K562 (cell line): ENCODE data around the gene F2RL2. TPM values are rescaled to one million over a fixed set of nuclear protein-coding genes. Genes with fewer than 3 reads are reported as not detected.

Experiments
- ATAC-seq: fragments of 200-7000 bp; cut with Tn5 transposase; 3 replicates; pipeline ENCODE4 v1.9.1; 2020; ENCODE audit warnings: moderate library complexity
- Bru-seq: library from RNA; stranded (reverse); fragments of 400-500 nt; gene quantifications from one replicate; lab custom pipeline; 2021; lab: Mats Ljungman, UMichigan
- BruChase-seq, 2 experiments: library from RNA; stranded (reverse); fragments of 400-500 nt; gene quantifications; one replicate each; lab custom pipeline; 2021; lab: Mats Ljungman, UMichigan
- BruUV-seq: library from RNA; stranded (reverse); fragments of 400-500 nt; replicated peaks from 2 replicates; lab custom pipeline; 2021; lab: Mats Ljungman, UMichigan
- CTCF ChIA-PET: fragments of 300-600 bp; formaldehyde crosslinking; extraction: SDS; loops from one replicate; lab custom pipeline; 2021; ENCODE audit warnings: low intra/inter-chr PET ratio; lab: Yijun Ruan, JAX
- POLR2A ChIA-PET: fragments of 300-600, 350-650 bp; sonication (Branson Sonifier 250); formaldehyde crosslinking; extraction: SDS; loops from one replicate; lab custom pipeline; 2021; ENCODE audit warnings: antibody characterized with exemption, inconsistent platforms; lab: Yijun Ruan, JAX
- DNase-seq, 4 experiments: peaks; one replicate each; pipeline versions ENCODE4 v3.0.0 to v3.0.0-alpha.2; 2011 to 2018; ENCODE audit warnings: low spot score in 3 of 4, mixed read lengths in 3 of 4; ENCODE audit errors: extremely low read depth in 1 of 4
- FAIRE-seq: peaks from 2 replicates; lab custom pipeline; 2011; peaks lifted over from hg19 to GRCh38; lab: Jason Lieb, UNC
- H2AFZ ChIP-seq: 2 replicates; pipeline ENCODE4 v1.6.0; 2011; ENCODE audit warnings: low read depth, low read length, control low read depth, inconsistent platforms
- H3K27ac ChIP-seq: fragments of 200-600 bp; 3 replicates; pipeline ENCODE4 v1.8.0; 2011; ENCODE audit warnings: low read depth, mild to moderate bottlenecking, control low read depth, inconsistent platforms, low read length, moderate library complexity, mixed read lengths; ENCODE audit errors: extremely low read depth
- H3K27me3 ChIP-seq, 2 experiments: fragments of 300-600 bp in 1 of 2; 2 replicates in 1 of 2; 3 replicates in 1 of 2; pipeline versions ENCODE4 v1.6.0 to v1.8.0; 2011; ENCODE audit warnings: inconsistent platforms in 2 of 2, low read length in 2 of 2, mild to moderate bottlenecking in 1 of 2, mixed read lengths in 1 of 2, moderate library complexity in 1 of 2; ENCODE audit not compliant: control insufficient read depth in 2 of 2, insufficient read depth in 2 of 2
- H3K36me3 ChIP-seq: fragments of 300-600 bp; 3 replicates; pipeline ENCODE4 v1.8.0; 2011; ENCODE audit warnings: mild to moderate bottlenecking, low read length, inconsistent platforms; ENCODE audit not compliant: control insufficient read depth, insufficient read depth
- H3K4me1 ChIP-seq, 2 experiments: fragments of 200-600 bp in 1 of 2; replicated peaks in 1 of 2; 2 replicates in 1 of 2; 3 replicates in 1 of 2; pipeline versions ENCODE4 v1.5.1 to v1.8.0; 2011; ENCODE audit warnings: inconsistent platforms in 2 of 2, low read length in 2 of 2, mild to moderate bottlenecking in 1 of 2, mixed read lengths in 1 of 2, moderate library complexity in 1 of 2; ENCODE audit not compliant: control insufficient read depth in 2 of 2, insufficient read depth in 2 of 2
- H3K4me2 ChIP-seq: 2 replicates; pipeline ENCODE4 v1.6.1; 2011; ENCODE audit warnings: low read length, control low read depth, inconsistent platforms, mixed read lengths; ENCODE audit not compliant: insufficient read depth
- H3K4me3 ChIP-seq: fragments of 200-600 bp; sonication (generic), shearing (Covaris generic); 2 replicates; pipeline ENCODE4 v1.5.1; 2016; ENCODE audit warnings: control low read depth, inconsistent platforms
- H3K79me2 ChIP-seq: fragments of 200-600 bp; 3 replicates; pipeline ENCODE4 v1.8.0; 2011; ENCODE audit warnings: low read length, inconsistent platforms; ENCODE audit not compliant: control insufficient read depth, insufficient read depth
- H3K9ac ChIP-seq, 2 experiments: 2 replicates each; pipeline versions ENCODE4 v1.6.0 to v1.6.1; 2011; ENCODE audit warnings: low read depth in 2 of 2, low read length in 2 of 2, control low read depth in 1 of 2, inconsistent platforms in 1 of 2, mild to moderate bottlenecking in 1 of 2, mixed read lengths in 1 of 2; ENCODE audit not compliant: insufficient read depth in 1 of 2
- H3K9me1 ChIP-seq: one replicate; pipeline ENCODE4 v1.6.0; 2011; ENCODE audit warnings: inconsistent platforms, mild to moderate bottlenecking, low read length, moderate library complexity; ENCODE audit not compliant: control insufficient read depth, insufficient read depth
- H3K9me3 ChIP-seq: replicated peaks from 2 replicates; pipeline ENCODE4 v1.5.1; 2011; ENCODE audit warnings: low read depth, low read length, inconsistent platforms; ENCODE audit not compliant: control insufficient read depth, insufficient read depth
- H4K20me1 ChIP-seq: replicated peaks from 2 replicates; pipeline ENCODE4 v1.6.1; 2011; ENCODE audit warnings: low read length, inconsistent platforms, mixed read lengths; ENCODE audit not compliant: control insufficient read depth, insufficient read depth
- CBFA2T2 ChIP-seq: fragments of 450-650 bp; conservative IDR thresholded peaks from 2 replicates; pipeline ENCODE4 v1.6.1; 2017; ENCODE audit warnings: mild to moderate bottlenecking
- CEBPB ChIP-seq: fragments of 450-650 bp; IDR thresholded peaks from 2 replicates; pipeline ENCODE4 v1.6.1; 2016; ENCODE audit warnings: missing genetic modification characterization, missing compliant biosample characterization
- CTCF ChIP-seq, 3 experiments: IDR thresholded peaks in 2 of 3; conservative IDR thresholded peaks in 1 of 3; 2 replicates each; pipeline ENCODE4 v1.5.1; 2011 to 2012; ENCODE audit warnings: low read length in 3 of 3, mild to moderate bottlenecking in 3 of 3, control low read depth in 2 of 3, improper control_type of control experiment in 1 of 3, inconsistent platforms in 1 of 3, low read depth in 1 of 3, mixed read lengths in 1 of 3, moderate library complexity in 1 of 3; ENCODE audit not compliant: insufficient read depth in 2 of 3
- EP400 ChIP-seq: fragments of 450-650 bp; IDR thresholded peaks from 2 replicates; pipeline ENCODE4 v1.6.1; 2017; ENCODE audit warnings: antibody characterized with exemption, mild to moderate bottlenecking, moderate library complexity
- KLF10 ChIP-seq: fragments of 250-450 bp; sonication (Bioruptor Pico); IDR thresholded peaks from 2 replicates; pipeline ENCODE4 v1.6.1; 2021; ENCODE audit warnings: matching md5 sums
- MYC ChIP-seq, 2 experiments: fragments of 250-450 bp in 1 of 2; sonication (Bioruptor Pico) in 1 of 2; IDR thresholded peaks; 2 replicates each; pipeline versions ENCODE4 v1.5.1 to v1.6.1; 2012 to 2021; ENCODE audit warnings: low read depth in 2 of 2, borderline replicate concordance in 1 of 2, improper control_type of control experiment in 1 of 2, low read length in 1 of 2, mild to moderate bottlenecking in 1 of 2, moderate library complexity in 1 of 2
- SRF ChIP-seq, 2 experiments: fragments of 250-450, 450-650 bp in 1 of 2; sonication (Bioruptor Pico) in 1 of 2; sonication (generic) in 1 of 2; formaldehyde crosslinking; IDR thresholded peaks; 2 replicates each; pipeline versions ENCODE4 v1.5.0 to v1.5.1; 2020 to 2022; ENCODE audit warnings: mild to moderate bottlenecking in 1 of 2, missing genetic modification reagents in 1 of 2
- TRIM24 ChIP-seq, 2 experiments: fragments of 450-650 bp; IDR thresholded peaks; 2 replicates each; pipeline ENCODE4 v1.6.1; 2016
- YY1 ChIP-seq, 3 experiments: IDR thresholded peaks; 2 replicates each; pipeline ENCODE4 v1.6.1; 2011; ENCODE audit warnings: low read length in 2 of 3, mild to moderate bottlenecking in 2 of 3, moderate library complexity in 2 of 3, borderline replicate concordance in 1 of 3, control low read depth in 1 of 3, low read depth in 1 of 3; ENCODE audit not compliant: insufficient read depth in 3 of 3, insufficient replicate concordance in 2 of 3, control insufficient read depth in 1 of 3, insufficient read length in 1 of 3; ENCODE audit errors: extremely low read depth in 1 of 3
- WGBS: fragments of 100-300 bp; shearing (Covaris generic); methylation state at CpG from one replicate; pipeline ENCODE4 v1.1.6; 2016; ENCODE audit warnings: low coverage, mixed read lengths; ENCODE audit not compliant: insufficient coverage; ENCODE audit errors: missing lambda C conversion rate; 5-methylcytosine and 5-hydroxymethylcytosine counted together
- in situ Hi-C: fragments of 300-500 bp; cut with MboI; formaldehyde crosslinking; loops from 4 replicates; pipeline ENCODE4 v1.15.0; 2018; ENCODE audit warnings: inconsistent platforms, mixed read lengths
- intact Hi-C: fragments of 100-400 bp; cut with micrococcal nuclease; formaldehyde crosslinking; loops from 2 replicates; pipeline ENCODE4 v1.14.2; 2022
- long read RNA-seq, 3 experiments: library from polyadenylated mRNA in 2 of 3; library from RNA in 1 of 3; unstranded in 2 of 3; stranded (forward) in 1 of 3; transcript quantifications; one replicate each; pipeline ENCODE4 v2.0.0, GENCODE V29; 2019 to 2022
- polyA minus RNA-seq, 3 experiments: library from RNA; depleted of rRNA, polyadenylated mRNA; stranded (reverse); fragments of >200 nt; gene quantifications; 2 replicates each; pipeline ENCODE4 v1.2.3, GENCODE V29; 2011
- polyA plus RNA-seq, 8 experiments: library from polyadenylated mRNA; depleted of rRNA in 4 of 8; stranded (reverse) in 5 of 8; unstranded in 3 of 8; fragments of >200 nt; fragmentation: Nextera tagmentation in 2 of 8; fragmentation: Illumina TruSeq in 1 of 8; extraction: Ambion mirVana in 2 of 8; extraction: Trizol in 1 of 8; gene quantifications; 2 replicates each; pipeline versions ENCODE4 v1.2.1 to v1.2.3, GENCODE V29; 2011 to 2014; ENCODE audit warnings: inconsistent platforms in 1 of 8, missing spikeins in 1 of 8
- total RNA-seq, 7 experiments: library from RNA; depleted of rRNA in 6 of 7; stranded (reverse); fragments of >200 nt in 6 of 7; fragmentation: Illumina TruSeq in 2 of 7; extraction: Trizol in 2 of 7; gene quantifications; 2 replicates each; pipeline versions ENCODE4 v1.2.1 to v1.2.3, GENCODE V29; 2011 to 2021; ENCODE audit warnings: low replicate concordance in 1 of 7
- TF ChIP-seq, protein P1 (sequence below): fragments of 450-650 bp; formaldehyde crosslinking; IDR thresholded peaks from 2 replicates; pipeline ENCODE4 v1.4.0; 2020; ENCODE audit warnings: mild to moderate bottlenecking, moderate library complexity

Gene F2RL2, protein sequence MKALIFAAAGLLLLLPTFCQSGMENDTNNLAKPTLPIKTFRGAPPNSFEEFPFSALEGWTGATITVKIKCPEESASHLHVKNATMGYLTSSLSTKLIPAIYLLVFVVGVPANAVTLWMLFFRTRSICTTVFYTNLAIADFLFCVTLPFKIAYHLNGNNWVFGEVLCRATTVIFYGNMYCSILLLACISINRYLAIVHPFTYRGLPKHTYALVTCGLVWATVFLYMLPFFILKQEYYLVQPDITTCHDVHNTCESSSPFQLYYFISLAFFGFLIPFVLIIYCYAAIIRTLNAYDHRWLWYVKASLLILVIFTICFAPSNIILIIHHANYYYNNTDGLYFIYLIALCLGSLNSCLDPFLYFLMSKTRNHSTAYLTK
- 0.30 and 0.99 TPM in 2 replicates for total RNA-seq (2011; cell fraction: chromatin; rRNA removed; ENCODE audit: low replicate concordance)
- total RNA-seq (2011; cell fraction: nucleolus; rRNA removed) = 0.26 and 0.33 TPM in 2 replicates
- total RNA-seq (2011; cell fraction: nucleoplasm; rRNA removed) = 0.66 and 0.76 TPM in 2 replicates
- total RNA-seq (2014; rRNA removed) (not detected in 2 replicates), total RNA-seq (2014; rRNA removed; fragmentation: Illumina TruSeq; extraction: Trizol) (0.10 TPM in 1 of 2 replicates, not detected in the other), total RNA-seq (2015; rRNA removed; fragmentation: Illumina TruSeq; extraction: Trizol) (not detected in 2 replicates), total RNA-seq (2021) (0.07 and 0.09 TPM in 2 replicates), polyA plus RNA-seq (2011; rRNA removed) (0.07 and 0.14 TPM in 2 replicates), polyA plus RNA-seq (2014; fragmentation: Illumina TruSeq; extraction: Trizol) (0.10 and 0.12 TPM in 2 replicates), polyA plus RNA-seq (2014; fragmentation: Nextera tagmentation; extraction: Ambion mirVana) (under 1 TPM; 0.03 to 0.06 TPM), polyA plus RNA-seq (2014; rRNA removed) (0.05 TPM in 1 of 2 replicates, not detected in the other), polyA minus RNA-seq (2011; rRNA and poly(A)+ RNA removed) (0.14 and 0.30 TPM in 2 replicates), Bru-seq, nascent RNA (percentile 27 among the genes with signal in this experiment), BruChase-seq, experiment 1, labeled RNA remaining after a 2-hour chase (percentile 22 among the genes with signal in this experiment), BruChase-seq, experiment 2, labeled RNA remaining after a 6-hour chase (percentile 10 among the genes with signal in this experiment)
- polyA plus RNA-seq (2011; cell fraction: cytosol; rRNA removed) = 0.06 and 0.32 TPM in 2 replicates
- 0.09 and 0.25 TPM in 2 replicates for polyA plus RNA-seq (2011; cell fraction: nucleus; rRNA removed)
- polyA plus RNA-seq (2012) = 0.14 and 0.17 TPM in 2 replicates
- polyA minus RNA-seq (2011; cell fraction: cytosol; rRNA and poly(A)+ RNA removed) = not detected in 2 replicates
- polyA minus RNA-seq (2011; cell fraction: nucleus; rRNA and poly(A)+ RNA removed) = 0.11 TPM in 1 of 2 replicates, not detected in the other
- long read RNA-seq, experiment 1, partial matches to known transcripts = 0 of 1 reads
- long read RNA-seq, experiment 1, other reads (novel, unspliced or antisense) = 1 of 1 reads
- long read RNA-seq, experiment 2 = 0 reads
- long read RNA-seq, experiment 3 = 0 reads

DNA sequence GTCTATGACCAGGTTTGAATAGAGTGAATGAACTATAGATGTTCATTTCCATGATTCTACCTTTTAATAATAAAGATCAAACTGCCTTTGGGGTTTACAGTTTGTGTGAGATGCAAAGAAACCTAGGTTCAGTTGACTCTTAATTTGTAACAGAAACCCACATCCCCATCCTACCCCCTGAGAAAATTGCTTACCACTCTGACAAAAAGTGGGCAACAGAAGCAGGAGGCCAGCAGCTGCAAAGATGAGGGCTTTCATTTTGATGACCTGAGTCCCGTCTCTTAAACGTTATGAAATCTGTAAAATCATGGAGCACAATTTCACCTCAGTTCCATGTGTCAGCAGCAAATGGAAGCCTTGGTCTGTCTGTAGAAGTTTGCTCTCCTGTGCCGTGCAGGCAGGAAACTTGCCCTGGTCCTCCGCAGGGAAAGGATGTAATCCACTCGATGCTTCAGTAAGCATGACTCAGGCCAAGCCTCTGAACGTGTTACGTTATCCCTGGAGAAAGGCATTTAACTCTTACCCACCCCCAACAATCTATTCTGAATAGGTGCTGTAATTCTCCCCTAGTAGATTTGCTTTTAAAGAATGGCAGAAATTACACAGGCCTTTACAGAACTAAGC is at the start of gene F2RL2:
Gene F2RL2 (minus strand): TSS at position 431 of the 624 bp plus-strand sequence. CDS start 173 bp downstream, at position 258.
- Histone ChIP-seq H3K27ac (no peak within 1 kb of the TSS), H4K20me1 (no peaks in the 10 kb centered on the region), H3K9ac (no peak within 1 kb of the TSS), H3K9me3 (no peaks in the 10 kb centered on the region), H3K4me1 (peaks cover 0 to 17% of the 10 kb centered on the region in 2 experiments; a peak in 3 of 5 replicates), H3K4me3 (no peak within 1 kb of the TSS), H3K36me3 (no peaks in the 10 kb centered on the region), H2AFZ (peak within 1 kb of the TSS; percentile 35; the same call in 1 of the 2 replicates), H3K9me1 (no peaks in the 10 kb centered on the region), H3K27me3 (no peaks in the 10 kb centered on the region), H3K4me2 (peak within 1 kb of the TSS; percentile 38; the same call in 1 of the 2 replicates), H3K79me2 (no peaks in the 10 kb centered on the region)
- BruUV-seq = no TSS peak
- ATAC-seq (peak; percentile 80), FAIRE-seq (peak; percentile 79), DNase-seq (peak; percentile 12 to 56 (median 28))
- 25% methylated on average over 7 of the region's 7 CpGs for WGBS
- ChIA-PET CTCF (no interaction called here), POLR2A (interaction anchor here (0.5 kb wide), 1 partner anchor 23 kb away, joined by 3 read pairs; no protein-coding TSS in a partner anchor)
- intact Hi-C loops = no loop called here
- in situ Hi-C loops = no loop called here
- TF ChIP-seq KLF10 (CRISPR knock-in tag) = no peak
- no peak for TF ChIP-seq SRF (CRISPR knock-in tag; IDR thresholded peaks at IDR 0.05)
- TF ChIP-seq YY1 (IDR thresholded peaks at IDR 0.05; ENCODE audit: borderline replicate concordance in 1 of 3, control insufficient read depth in 1 of 3, extremely low read depth in 1 of 3, insufficient read depth in 3 of 3, insufficient read length in 1 of 3, insufficient replicate concordance in 2 of 3, low read depth in 1 of 3, low read length in 2 of 3) = no peak
- TF ChIP-seq CEBPB (tag) = no peak
- TF ChIP-seq EP400 = 0 out of 2 replicates have a peak, but pooled peaks have one; percentile 13
- TF ChIP-seq, protein P1, sequence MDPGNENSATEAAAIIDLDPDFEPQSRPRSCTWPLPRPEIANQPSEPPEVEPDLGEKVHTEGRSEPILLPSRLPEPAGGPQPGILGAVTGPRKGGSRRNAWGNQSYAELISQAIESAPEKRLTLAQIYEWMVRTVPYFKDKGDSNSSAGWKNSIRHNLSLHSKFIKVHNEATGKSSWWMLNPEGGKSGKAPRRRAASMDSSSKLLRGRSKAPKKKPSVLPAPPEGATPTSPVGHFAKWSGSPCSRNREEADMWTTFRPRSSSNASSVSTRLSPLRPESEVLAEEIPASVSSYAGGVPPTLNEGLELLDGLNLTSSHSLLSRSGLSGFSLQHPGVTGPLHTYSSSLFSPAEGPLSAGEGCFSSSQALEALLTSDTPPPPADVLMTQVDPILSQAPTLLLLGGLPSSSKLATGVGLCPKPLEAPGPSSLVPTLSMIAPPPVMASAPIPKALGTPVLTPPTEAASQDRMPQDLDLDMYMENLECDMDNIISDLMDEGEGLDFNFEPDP (CRISPR knock-in tag) = no peak
- no peak for TF ChIP-seq CBFA2T2
- no peak for TF ChIP-seq TRIM24 (IDR thresholded peaks at IDR 0.05)
- TF ChIP-seq MYC (IDR thresholded peaks at IDR 0.05; ENCODE audit: low read depth, low read length) = no peak
- no peak for TF ChIP-seq MYC (CRISPR knock-in tag; IDR thresholded peaks at IDR 0.05; ENCODE audit: borderline replicate concordance, low read depth)
- no peak for TF ChIP-seq CTCF (IDR thresholded peaks at IDR 0.05 in 2 of 3, conservative IDR thresholded peaks at IDR 0.05 in 1 of 3; ENCODE audit: insufficient read depth in 2 of 3, low read depth in 1 of 3, low read length in 3 of 3)
